ENCODE results near the gene PTPRN. TPM values are rescaled to one million over a fixed set of nuclear protein-coding genes. Genes with fewer than 3 reads are reported as not detected.

PTPRN gene
- total RNA-seq, 4 donors from 2014 or later = not detected

GRCh38 chr2:219278655-219279150 is 30.5 kb downstream of the PTPRN start:
- Histone ChIP-seq H3K4me3 (peak overlapping the region; percentile 93), H3K36me3 (peaks cover 31% of the 10 kb centered on the region), H3K27ac (peak overlapping the region; percentile 99), H3K4me1 (peaks cover 68% of the 10 kb centered on the region), H3K9me3 (no peaks in the 10 kb centered on the region), H3K27me3 (no peaks in the 10 kb centered on the region)
- DNase-seq (ENCODE audit: low spot score in 2 of 2) = no peak
- 12% methylated on average over 9 of the region's 9 CpGs for WGBS
- TF ChIP-seq EP300 (IDR thresholded peaks at IDR 0.05) (no peak), CTCF (IDR thresholded peaks at IDR 0.05) (no peak)

- 27% methylated on average over 15 of the region's 25 CpGs for WGBS
- no peaks in the 10 kb centered on the region for H3K27me3 ChIP-seq
- DNase-seq (ENCODE audit: low spot score in 2 of 2) = peak; percentile 90 to 91
- no peaks in the 10 kb centered on the region for H3K9me3 ChIP-seq
- peak; percentile 96 to 99 for TF ChIP-seq CTCF (IDR thresholded peaks at IDR 0.05)
- no peak for TF ChIP-seq POLR2A (IDR thresholded peaks at IDR 0.05)
- no peak overlapping the region for H3K4me3 ChIP-seq
- peaks cover 62% of the 10 kb centered on the region for H3K4me1 ChIP-seq
- peaks cover 23% of the 10 kb centered on the region for H3K36me3 ChIP-seq
- peak overlapping the region; percentile 99 for H3K27ac ChIP-seq
Observed at GRCh38 chr2:219277703-219278654, 31.2 kb downstream of the PTPRN start.

GRCh38 chr2:219274361-219274921 is 34.8 kb downstream of the PTPRN start:
- no peak for DNase-seq (ENCODE audit: low spot score in 2 of 2)
- TF ChIP-seq EP300 (IDR thresholded peaks at IDR 0.05) (no peak), POLR2AphosphoS5 (IDR thresholded peaks at IDR 0.05) (no peak), POLR2A (IDR thresholded peaks at IDR 0.05) (no peak), CTCF (IDR thresholded peaks at IDR 0.05) (no peak)
- Histone ChIP-seq H3K4me1 (peaks cover 30% of the 10 kb centered on the region), H3K9me3 (no peaks in the 10 kb centered on the region), H3K27ac (peak overlapping the region; percentile 90), H3K27me3 (no peaks in the 10 kb centered on the region), H3K4me3 (no peak overlapping the region), H3K36me3 (no peaks in the 10 kb centered on the region)
- WGBS = 25% methylated on average over 3 of the region's 6 CpGs

GRCh38 chr2:219273937-219274336 is 35.3 kb downstream of the PTPRN start:
- Histone ChIP-seq H3K4me1 (peaks cover 31% of the 10 kb centered on the region), H3K27me3 (no peaks in the 10 kb centered on the region), H3K9me3 (no peaks in the 10 kb centered on the region), H3K27ac (peak overlapping the region; percentile 90), H3K36me3 (no peaks in the 10 kb centered on the region), H3K4me3 (no peak overlapping the region)
- DNase-seq (ENCODE audit: low spot score in 2 of 2) = no peak
- 61% methylated on average over 3 of the region's 3 CpGs for WGBS
- TF ChIP-seq EP300 (IDR thresholded peaks at IDR 0.05) = no peak
- TF ChIP-seq POLR2AphosphoS5 (IDR thresholded peaks at IDR 0.05) = peak in 1 of 3 donors; percentile 7

GRCh38 chr2:219272995-219273394 is 36.2 kb downstream of the PTPRN start:
- H3K4me1 ChIP-seq = peaks cover 21% of the 10 kb centered on the region
- H3K4me3 ChIP-seq = no peak overlapping the region
- DNase-seq (ENCODE audit: low spot score in 2 of 2) = no peak
- TF ChIP-seq EP300 (IDR thresholded peaks at IDR 0.05) = no peak
- H3K9me3 ChIP-seq = no peaks in the 10 kb centered on the region
- H3K27ac ChIP-seq = no peak overlapping the region
- H3K36me3 ChIP-seq = no peaks in the 10 kb centered on the region
- H3K27me3 ChIP-seq = no peaks in the 10 kb centered on the region
- 68% methylated on average over 2 of the region's 2 CpGs for WGBS

- Histone ChIP-seq H3K4me1 (peaks cover 15% of the 10 kb centered on the region), H3K27ac (no peak overlapping the region), H3K36me3 (no peaks in the 10 kb centered on the region), H3K9me3 (no peaks in the 10 kb centered on the region), H3K4me3 (no peak overlapping the region), H3K27me3 (no peaks in the 10 kb centered on the region)
- WGBS = 79% methylated on average over 4 of the region's 4 CpGs
- no peak for DNase-seq (ENCODE audit: low spot score in 2 of 2)
- no peak for TF ChIP-seq POLR2A (IDR thresholded peaks at IDR 0.05)
- TF ChIP-seq EP300 (IDR thresholded peaks at IDR 0.05) = no peak
- TF ChIP-seq CTCF (IDR thresholded peaks at IDR 0.05) = no peak
- no peak for TF ChIP-seq POLR2AphosphoS5 (IDR thresholded peaks at IDR 0.05)
Observed at GRCh38 chr2:219272356-219272755, 36.8 kb downstream of the PTPRN start.

Data from suprapubic skin (tissue), 4 donors.